PFSK-1 (cell line): ENCODE measurements around the gene GLRA2.

ENCODE experiments used
- POLR2AphosphoS5 ChIP-seq: IDR thresholded peaks from 2 replicates; pipeline ENCODE4 v1.6.1; 2012; ENCODE audit warnings: low read depth, mild to moderate bottlenecking, control low read depth, low read length, moderate library complexity
- SIN3A ChIP-seq: IDR thresholded peaks from 2 replicates; pipeline ENCODE4 v1.6.1; 2012; ENCODE audit warnings: mild to moderate bottlenecking, low read length, moderate library complexity, borderline replicate concordance; ENCODE audit not compliant: insufficient read depth
- TAF1 ChIP-seq: IDR thresholded peaks from 2 replicates; pipeline ENCODE4 v1.6.1; 2012; ENCODE audit warnings: low read length, control low read depth, borderline replicate concordance; ENCODE audit not compliant: insufficient read depth
- TF ChIP-seq, protein P1 (sequence below), 2 experiments: IDR thresholded peaks; 2 replicates each; pipeline versions ENCODE4 v1.6.1 to v1.8.0; 2011 to 2012; ENCODE audit warnings: low read depth in 2 of 2, low read length in 2 of 2, control low read depth in 1 of 2, inconsistent platforms in 1 of 2, mild to moderate bottlenecking in 1 of 2, moderate library complexity in 1 of 2; ENCODE audit not compliant: insufficient read depth in 1 of 2

DNA sequence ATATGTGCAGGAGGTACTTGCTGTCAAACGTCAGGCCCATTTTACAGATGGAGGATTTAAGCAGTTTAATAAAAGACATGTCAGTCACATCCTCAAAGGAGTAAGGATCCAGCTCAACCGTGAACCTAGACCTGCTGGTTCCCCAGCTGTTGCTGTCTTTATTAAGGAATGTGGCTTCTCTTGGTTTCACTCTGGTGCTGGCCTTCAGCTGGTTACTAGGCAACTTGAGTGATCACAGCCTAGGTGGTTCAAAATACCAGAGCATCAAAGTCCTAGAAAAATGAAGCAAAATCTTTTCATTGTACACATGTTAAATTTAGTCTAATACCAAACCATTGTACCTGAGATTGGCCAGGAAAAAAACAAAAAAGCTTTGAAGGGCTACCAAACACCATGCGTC lies 32.7 kb upstream of the GLRA2 start:
- TF ChIP-seq, protein P1, sequence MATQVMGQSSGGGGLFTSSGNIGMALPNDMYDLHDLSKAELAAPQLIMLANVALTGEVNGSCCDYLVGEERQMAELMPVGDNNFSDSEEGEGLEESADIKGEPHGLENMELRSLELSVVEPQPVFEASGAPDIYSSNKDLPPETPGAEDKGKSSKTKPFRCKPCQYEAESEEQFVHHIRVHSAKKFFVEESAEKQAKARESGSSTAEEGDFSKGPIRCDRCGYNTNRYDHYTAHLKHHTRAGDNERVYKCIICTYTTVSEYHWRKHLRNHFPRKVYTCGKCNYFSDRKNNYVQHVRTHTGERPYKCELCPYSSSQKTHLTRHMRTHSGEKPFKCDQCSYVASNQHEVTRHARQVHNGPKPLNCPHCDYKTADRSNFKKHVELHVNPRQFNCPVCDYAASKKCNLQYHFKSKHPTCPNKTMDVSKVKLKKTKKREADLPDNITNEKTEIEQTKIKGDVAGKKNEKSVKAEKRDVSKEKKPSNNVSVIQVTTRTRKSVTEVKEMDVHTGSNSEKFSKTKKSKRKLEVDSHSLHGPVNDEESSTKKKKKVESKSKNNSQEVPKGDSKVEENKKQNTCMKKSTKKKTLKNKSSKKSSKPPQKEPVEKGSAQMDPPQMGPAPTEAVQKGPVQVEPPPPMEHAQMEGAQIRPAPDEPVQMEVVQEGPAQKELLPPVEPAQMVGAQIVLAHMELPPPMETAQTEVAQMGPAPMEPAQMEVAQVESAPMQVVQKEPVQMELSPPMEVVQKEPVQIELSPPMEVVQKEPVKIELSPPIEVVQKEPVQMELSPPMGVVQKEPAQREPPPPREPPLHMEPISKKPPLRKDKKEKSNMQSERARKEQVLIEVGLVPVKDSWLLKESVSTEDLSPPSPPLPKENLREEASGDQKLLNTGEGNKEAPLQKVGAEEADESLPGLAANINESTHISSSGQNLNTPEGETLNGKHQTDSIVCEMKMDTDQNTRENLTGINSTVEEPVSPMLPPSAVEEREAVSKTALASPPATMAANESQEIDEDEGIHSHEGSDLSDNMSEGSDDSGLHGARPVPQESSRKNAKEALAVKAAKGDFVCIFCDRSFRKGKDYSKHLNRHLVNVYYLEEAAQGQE (IDR thresholded peaks at IDR 0.05; ENCODE audit: insufficient read depth in 1 of 2, low read depth in 2 of 2, low read length in 2 of 2): no peak
- no peak for TF ChIP-seq POLR2AphosphoS5
- TF ChIP-seq TAF1: no peak
- no peak for TF ChIP-seq SIN3A
